ENCODE results near the gene ELMO3. TPM values are rescaled to one million over a fixed set of nuclear protein-coding genes. Genes with fewer than 3 reads are reported as not detected.

The ELMO3 gene
- total RNA-seq, 1 experiment from 2014 or later: 45.8 TPM

GRCh38 chr16:67226804-67227566, 28.1 kb downstream of the ELMO3 start, which contains the start of gene TMEM208 (continued):
- TF ChIP-seq ZBTB33 (IDR thresholded peaks at IDR 0.05; ENCODE audit: extremely low read depth, insufficient replicate concordance, low read length): no peak

GRCh38 chr16:67227567-67227921, 28.6 kb downstream of the ELMO3 start:
- Histone ChIP-seq H3K36me3 (ENCODE audit: control insufficient read depth in 1 of 2, insufficient read depth in 2 of 2, low read length in 2 of 2) (peaks cover 18 to 36% of the 10 kb centered on the region in 2 experiments; a peak in 3 of 4 replicates), H3K4me1 (ENCODE audit: control insufficient read depth in 1 of 2, insufficient read depth in 2 of 2, low read length in 2 of 2) (peaks cover 6 to 18% of the 10 kb centered on the region in 2 experiments; a peak in 3 of 4 replicates), H3K4me2 (ENCODE audit: low read length) (peak overlapping the region; percentile 88), H3K9ac (ENCODE audit: low read length) (peak overlapping the region; percentile 80), H3K27ac (ENCODE audit: low read depth, low read length) (peak overlapping the region; percentile 48), H3K4me3 (replicated peaks in 1 of 2; ENCODE audit: low read depth in 1 of 2, low read length in 2 of 2) (peak overlapping the region; percentile 80 to 88), H3K9me3 (ENCODE audit: control insufficient read depth in 1 of 2, insufficient read depth in 1 of 2, low read depth in 1 of 2, low read length in 2 of 2) (no peaks in the 10 kb centered on the region), H3K79me2 (ENCODE audit: insufficient read depth, low read length) (peaks cover 18% of the 10 kb centered on the region), H3K9me2 (ENCODE audit: insufficient read depth) (no peaks in the 10 kb centered on the region), H4K20me1 (ENCODE audit: insufficient read depth) (no peaks in the 10 kb centered on the region), H2AFZ (ENCODE audit: low read depth, low read length, poor library complexity, severe bottlenecking) (no peak overlapping the region), H3K27me3 (ENCODE audit: insufficient read depth, low read length) (no peaks in the 10 kb centered on the region)
- no peak for TF ChIP-seq ZBTB33 (IDR thresholded peaks at IDR 0.05; ENCODE audit: extremely low read depth, insufficient replicate concordance, low read length)
- TF ChIP-seq SRF (IDR thresholded peaks at IDR 0.05; ENCODE audit: low read depth): no peak
- RAD21 ChIA-PET (ENCODE audit: low non-redundant PET in 1 of 2, low total read pairs in 2 of 2, uncharacterized antibody in 2 of 2, unreplicated experiment in 2 of 2): no interaction called here
- CTCF ChIA-PET: interaction anchor here (1.0 to 2.5 kb wide), 5 partner anchors 9 to 254 kb away, joined by 3 to 10 read pairs (median 9); partner anchors contain the start of gene ATP6V0D1
- intact Hi-C loops (cut with micrococcal nuclease): no loop called here
- DNase-seq (ENCODE audit: low read depth, low spot score) (no peak), ATAC-seq (no peak)
- POLR2A ChIA-PET: interaction anchor here (0.8 to 1.6 kb wide), 8 partner anchors 9 to 57 kb away, joined by 3 to 13 read pairs (median 4); partner anchors contain the start of genes FHOD1 and NOL3
- no TSS peak for BruUV-seq (replicated peaks)

Data from HCT116 (cell line).